ENCODE measurements around the gene PCDHA1. TPM values are rescaled to one million over a fixed set of nuclear protein-coding genes. Genes with fewer than 3 reads are reported as not detected.

PCDHA1 gene
- total and polyA plus RNA-seq, 10 donors = 0.05 TPM; not detected in 9

DNA sequence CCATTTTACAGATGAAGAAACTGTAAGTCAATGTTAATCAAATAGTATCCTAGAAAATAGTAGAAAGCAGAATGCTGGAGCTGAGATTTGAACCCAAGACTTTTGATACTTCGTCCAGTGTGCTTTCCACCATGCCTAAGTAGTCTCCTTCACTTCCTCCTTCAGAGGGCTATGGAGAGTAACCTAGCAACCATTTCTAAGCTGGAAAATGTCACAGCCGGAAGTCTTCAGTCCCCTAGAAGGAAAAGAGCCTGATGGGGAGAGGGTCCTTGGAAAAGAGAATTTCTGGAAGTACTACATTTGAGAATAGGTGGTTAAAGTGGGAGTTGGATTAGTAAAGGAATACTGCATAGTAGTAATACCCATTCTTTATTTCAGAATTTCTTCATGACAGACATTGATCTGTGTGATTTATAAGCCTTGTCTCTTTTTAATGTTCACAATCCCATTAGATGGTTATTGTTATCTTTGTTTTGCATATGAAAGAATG lies 213.0 kb downstream of the PCDHA1 start:
- Histone ChIP-seq H3K27me3 (replicated peaks in 1 of 7) (peaks cover 0 to 42% (median 4%) of the 10 kb centered on the region in 7 donors), H3K4me3 (no peak overlapping the region), H3K36me3 (no peaks in the 10 kb centered on the region), H3K27ac (no peak overlapping the region), H3K4me1 (peaks cover 0 to 16% (median 2%) of the 10 kb centered on the region in 6 donors), H3K9me3 (no peaks in the 10 kb centered on the region)
- TF ChIP-seq POLR2AphosphoS5 (IDR thresholded peaks at IDR 0.05) (no peak), POLR2A (IDR thresholded peaks at IDR 0.05) (no peak)
- TF ChIP-seq, protein P1, sequence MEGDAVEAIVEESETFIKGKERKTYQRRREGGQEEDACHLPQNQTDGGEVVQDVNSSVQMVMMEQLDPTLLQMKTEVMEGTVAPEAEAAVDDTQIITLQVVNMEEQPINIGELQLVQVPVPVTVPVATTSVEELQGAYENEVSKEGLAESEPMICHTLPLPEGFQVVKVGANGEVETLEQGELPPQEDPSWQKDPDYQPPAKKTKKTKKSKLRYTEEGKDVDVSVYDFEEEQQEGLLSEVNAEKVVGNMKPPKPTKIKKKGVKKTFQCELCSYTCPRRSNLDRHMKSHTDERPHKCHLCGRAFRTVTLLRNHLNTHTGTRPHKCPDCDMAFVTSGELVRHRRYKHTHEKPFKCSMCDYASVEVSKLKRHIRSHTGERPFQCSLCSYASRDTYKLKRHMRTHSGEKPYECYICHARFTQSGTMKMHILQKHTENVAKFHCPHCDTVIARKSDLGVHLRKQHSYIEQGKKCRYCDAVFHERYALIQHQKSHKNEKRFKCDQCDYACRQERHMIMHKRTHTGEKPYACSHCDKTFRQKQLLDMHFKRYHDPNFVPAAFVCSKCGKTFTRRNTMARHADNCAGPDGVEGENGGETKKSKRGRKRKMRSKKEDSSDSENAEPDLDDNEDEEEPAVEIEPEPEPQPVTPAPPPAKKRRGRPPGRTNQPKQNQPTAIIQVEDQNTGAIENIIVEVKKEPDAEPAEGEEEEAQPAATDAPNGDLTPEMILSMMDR (IDR thresholded peaks at IDR 0.05 in 8 of 11, conservative IDR thresholded peaks at IDR 0.05 in 3 of 11) = no peak
- WGBS, 5 donors = 65 to 74% (median 68%) methylated on average over 2 of the region's 2 CpGs
- intact Hi-C loops (cut with DNase I; ENCODE audit: low total_unique reads) = no loop called here
- DNase-seq = no peak

DNA sequence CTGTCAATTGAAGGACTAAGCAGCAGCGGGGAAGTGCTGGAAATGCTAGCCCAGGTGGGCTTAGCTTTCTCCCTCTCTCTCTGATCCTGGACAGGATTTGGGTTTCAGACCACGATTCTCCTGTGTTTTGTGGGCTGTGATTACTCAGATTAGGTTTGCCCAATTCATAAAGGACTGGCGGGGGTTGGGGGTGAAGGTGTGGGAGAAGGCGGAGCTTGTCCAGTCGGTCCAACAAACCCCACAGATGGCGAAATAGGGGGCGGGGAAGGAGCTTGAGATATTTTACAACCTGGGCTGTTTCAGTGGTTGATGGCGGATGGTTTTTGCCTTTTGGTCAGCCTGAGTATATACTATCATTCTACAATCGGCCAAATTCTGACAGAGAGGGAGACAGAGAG lies 215.5 kb downstream of the PCDHA1 start:
- Histone ChIP-seq H3K4me1 (peaks cover 0 to 16% (median 2%) of the 10 kb centered on the region in 6 donors), H3K27me3 (replicated peaks in 1 of 7) (peaks cover 0 to 53% (median 4%) of the 10 kb centered on the region in 7 donors), H3K36me3 (no peaks in the 10 kb centered on the region), H3K4me3 (peak overlapping the region in 3 of 8 donors; percentile 5 to 51 (median 23)), H3K9me3 (peaks cover 0 to 4% (median 0%) of the 10 kb centered on the region in 8 donors), H3K27ac (peak overlapping the region in 6 of 8 donors; percentile 43 to 66 (median 55))
- DNase-seq = no peak
- intact Hi-C loops (cut with DNase I; ENCODE audit: low total_unique reads) = no loop called here
- TF ChIP-seq POLR2AphosphoS5 (IDR thresholded peaks at IDR 0.05) = no peak
- no peak for TF ChIP-seq POLR2A (IDR thresholded peaks at IDR 0.05)
- TF ChIP-seq, protein P1 (IDR thresholded peaks at IDR 0.05 in 8 of 11, conservative IDR thresholded peaks at IDR 0.05 in 3 of 11) = no peak
- 3 to 9% (median 6%) methylated on average over 9 of the region's 9 CpGs for WGBS, 5 donors

GRCh38 chr5:141001844-141002604 lies 216.1 kb downstream of the PCDHA1 start:
- whole genome bisulfite sequencing, 5 donors = 2 to 6% (median 4%) methylated on average over 17 to 19 of the region's 19 CpGs
- H3K4me1 ChIP-seq = peaks cover 0 to 16% (median 2%) of the 10 kb centered on the region in 6 donors
- peak in 1 of 3 donors; percentile 43 for TF ChIP-seq POLR2AphosphoS5 (IDR thresholded peaks at IDR 0.05)
- no peak for TF ChIP-seq POLR2A (IDR thresholded peaks at IDR 0.05)
- TF ChIP-seq, protein P1 (IDR thresholded peaks at IDR 0.05 in 8 of 11, conservative IDR thresholded peaks at IDR 0.05 in 3 of 11) = no peak
- H3K27me3 ChIP-seq (replicated peaks in 1 of 7) = peaks cover 0 to 53% (median 4%) of the 10 kb centered on the region in 7 donors
- peaks cover 0 to 4% (median 0%) of the 10 kb centered on the region in 8 donors for H3K9me3 ChIP-seq
- intact Hi-C loops (cut with DNase I; ENCODE audit: low total_unique reads) = no loop called here
- peak overlapping the region in 4 of 8 donors; percentile 5 to 51 (median 16) for H3K4me3 ChIP-seq
- peak overlapping the region in 6 of 8 donors; percentile 43 to 66 (median 55) for H3K27ac ChIP-seq
- no peaks in the 10 kb centered on the region for H3K36me3 ChIP-seq
- no peak for DNase-seq

- peak overlapping the region in 4 of 8 donors; percentile 52 to 66 (median 61) for H3K27ac ChIP-seq
Observed at GRCh38 chr5:141002605-141002965, 216.6 kb downstream of the PCDHA1 start.

More at GRCh38 chr5:141002605-141002965, 216.6 kb downstream of the PCDHA1 start:
- 38 to 54% (median 44%) methylated on average over 3 of the region's 3 CpGs for WGBS, 5 donors
- intact Hi-C loops (cut with DNase I; ENCODE audit: low total_unique reads) = no loop called here
- peaks cover 0 to 16% (median 2%) of the 10 kb centered on the region in 6 donors for H3K4me1 ChIP-seq
- no peaks in the 10 kb centered on the region for H3K36me3 ChIP-seq
- peaks cover 0 to 53% (median 4%) of the 10 kb centered on the region in 7 donors for H3K27me3 ChIP-seq (replicated peaks in 1 of 7)
- no peak overlapping the region for H3K4me3 ChIP-seq
- TF ChIP-seq POLR2A (IDR thresholded peaks at IDR 0.05) (no peak), POLR2AphosphoS5 (IDR thresholded peaks at IDR 0.05) (no peak)
- TF ChIP-seq, protein P1 (IDR thresholded peaks at IDR 0.05 in 8 of 11, conservative IDR thresholded peaks at IDR 0.05 in 3 of 11) = no peak
- H3K9me3 ChIP-seq = peaks cover 0 to 4% (median 0%) of the 10 kb centered on the region in 8 donors
- no peak for DNase-seq

Measured in spleen (tissue), 11 donors.